IPS-15b (cell line): ENCODE data around the gene FZR1.

Source experiments
- H3K27me3 ChIP-seq: one replicate; pipeline ENCODE4 v1.6.1; 2013; ENCODE audit warnings: low read length; ENCODE audit not compliant: control insufficient read depth, insufficient read depth
- H3K36me3 ChIP-seq: one replicate; pipeline ENCODE4 v1.6.1; 2013; ENCODE audit warnings: low read length; ENCODE audit not compliant: control insufficient read depth, insufficient read depth
- H3K4me1 ChIP-seq: one replicate; pipeline ENCODE4 v1.6.1; 2013; ENCODE audit warnings: mild to moderate bottlenecking, low read length; ENCODE audit not compliant: control insufficient read depth, insufficient read depth
- H3K4me3 ChIP-seq: one replicate; pipeline ENCODE4 v1.5.1; 2013; ENCODE audit warnings: low read depth, low read length
- H3K9ac ChIP-seq: one replicate; pipeline ENCODE4 v1.6.1; 2013; ENCODE audit warnings: low read depth, mild to moderate bottlenecking, low read length
- H3K9me3 ChIP-seq: one replicate; pipeline ENCODE4 v1.6.1; 2013; ENCODE audit warnings: mild to moderate bottlenecking, low read length; ENCODE audit not compliant: control insufficient read depth, insufficient read depth

The FZR1 gene

GRCh38 chr19:3531716-3532115 lies 25.6 kb downstream of the FZR1 start:
- H3K9me3 ChIP-seq = no peaks in the 10 kb centered on the region
- H3K27me3 ChIP-seq = no peaks in the 10 kb centered on the region
- H3K36me3 ChIP-seq = peaks cover 56% of the 10 kb centered on the region
- H3K4me1 ChIP-seq = no peaks in the 10 kb centered on the region
- H3K4me3 ChIP-seq = no peak overlapping the region
- H3K9ac ChIP-seq = no peak overlapping the region

GRCh38 chr19:3532154-3532786 lies 26.2 kb downstream of the FZR1 start:
- no peak overlapping the region for H3K4me3 ChIP-seq
- peaks cover 51% of the 10 kb centered on the region for H3K36me3 ChIP-seq
- no peak overlapping the region for H3K9ac ChIP-seq
- H3K4me1 ChIP-seq = no peaks in the 10 kb centered on the region
- no peaks in the 10 kb centered on the region for H3K27me3 ChIP-seq
- no peaks in the 10 kb centered on the region for H3K9me3 ChIP-seq

DNA sequence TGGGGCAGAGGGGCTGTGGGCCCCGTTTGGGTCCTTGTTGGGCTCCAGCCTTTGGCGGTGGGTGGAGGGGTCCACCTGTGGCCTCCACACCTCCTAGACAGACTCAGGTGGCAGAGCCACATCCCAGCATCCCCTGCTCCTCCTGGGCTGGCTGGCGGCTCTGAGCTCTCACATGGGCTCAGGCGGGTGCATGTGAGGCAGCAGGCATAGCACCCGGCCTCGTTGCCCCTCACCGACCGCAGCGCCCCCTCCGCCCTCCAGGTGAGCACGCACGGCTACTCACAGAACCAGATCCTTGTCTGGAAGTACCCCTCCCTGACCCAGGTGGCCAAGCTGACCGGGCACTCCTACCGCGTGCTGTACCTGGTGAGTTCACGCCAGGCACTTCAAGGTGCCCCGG lies 26.9 kb downstream of the FZR1 start:
- Histone ChIP-seq H3K9me3 (no peaks in the 10 kb centered on the region), H3K4me1 (no peaks in the 10 kb centered on the region), H3K4me3 (no peak overlapping the region), H3K9ac (no peak overlapping the region), H3K27me3 (no peaks in the 10 kb centered on the region), H3K36me3 (peaks cover 45% of the 10 kb centered on the region)

DNA sequence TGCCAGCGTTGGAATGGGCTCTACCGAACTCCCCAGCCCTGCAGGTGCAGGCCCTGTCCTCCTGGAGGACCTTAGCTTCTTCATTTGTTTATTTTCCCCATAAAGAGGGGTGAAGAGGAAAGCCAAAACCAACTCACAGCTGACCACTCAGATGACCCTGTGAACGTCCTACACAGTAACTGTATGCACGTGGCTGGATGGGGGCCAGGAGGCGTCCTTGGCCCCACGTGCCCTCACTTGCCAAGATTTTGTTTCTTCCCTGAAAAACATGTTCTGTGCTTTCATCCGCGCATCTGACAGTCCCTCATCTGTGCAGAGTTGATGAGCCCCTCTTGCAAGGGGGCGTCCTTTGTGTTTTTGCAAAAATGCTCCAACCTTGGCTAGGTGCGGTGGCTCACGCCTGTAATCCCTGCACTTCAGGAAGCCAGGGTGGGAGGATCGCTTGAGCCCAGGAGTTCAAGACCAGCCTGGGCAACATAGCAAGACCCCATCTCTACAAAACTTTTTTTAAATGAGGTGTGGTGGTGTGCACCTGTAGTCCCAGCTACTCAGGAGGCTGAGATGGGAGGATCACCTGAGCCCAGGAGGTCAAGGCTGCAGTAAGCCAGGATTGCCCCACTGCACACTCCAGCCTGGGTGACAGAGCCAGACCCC lies 27.6 kb downstream of the FZR1 start:
- no peaks in the 10 kb centered on the region for H3K27me3 ChIP-seq
- no peak overlapping the region for H3K4me3 ChIP-seq
- H3K9me3 ChIP-seq = no peaks in the 10 kb centered on the region
- H3K9ac ChIP-seq = no peak overlapping the region
- peaks cover 2% of the 10 kb centered on the region for H3K4me1 ChIP-seq
- peaks cover 41% of the 10 kb centered on the region for H3K36me3 ChIP-seq

DNA sequence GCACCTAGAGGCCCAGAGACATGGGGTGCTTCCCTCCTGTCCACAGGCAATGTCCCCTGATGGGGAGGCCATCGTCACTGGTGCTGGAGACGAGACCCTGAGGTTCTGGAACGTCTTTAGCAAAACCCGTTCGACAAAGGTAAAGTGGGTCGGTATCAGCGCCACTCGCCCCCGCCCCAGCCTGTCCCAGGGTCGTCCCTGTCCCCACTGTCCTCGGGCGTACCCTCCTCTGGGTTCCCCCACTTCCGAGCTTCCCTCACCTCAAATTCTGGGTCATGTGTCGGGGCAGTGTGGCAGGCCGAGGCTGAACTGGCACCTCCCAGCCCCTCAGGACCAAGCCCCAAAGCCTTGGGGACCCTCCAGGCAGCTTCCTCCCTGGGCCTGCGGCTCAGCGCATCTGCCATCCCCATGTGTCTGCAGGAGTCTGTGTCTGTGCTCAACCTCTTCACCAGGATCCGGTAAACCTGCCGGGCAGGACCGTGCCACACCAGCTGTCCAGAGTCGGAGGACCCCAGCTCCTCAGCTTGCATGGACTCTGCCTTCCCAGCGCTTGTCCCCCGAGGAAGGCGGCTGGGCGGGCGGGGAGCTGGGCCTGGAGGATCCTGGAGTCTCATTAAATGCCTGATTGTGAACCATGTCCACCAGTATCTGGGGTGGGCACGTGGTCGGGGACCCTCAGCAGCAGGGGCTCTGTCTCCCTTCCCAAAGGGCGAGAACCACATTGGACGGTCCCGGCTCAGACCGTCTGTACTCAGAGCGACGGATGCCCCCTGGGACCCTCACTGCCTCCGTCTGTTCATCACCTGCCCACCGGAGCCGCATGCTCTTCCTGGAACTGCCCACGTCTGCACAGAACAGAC lies 28.5 kb downstream of the FZR1 start:
- Histone ChIP-seq H3K4me3 (no peak overlapping the region), H3K36me3 (peaks cover 41% of the 10 kb centered on the region), H3K4me1 (peaks cover 5% of the 10 kb centered on the region), H3K9ac (no peak overlapping the region), H3K9me3 (no peaks in the 10 kb centered on the region), H3K27me3 (no peaks in the 10 kb centered on the region)

GRCh38 chr19:3535235-3535535 lies 29.1 kb downstream of the FZR1 start:
- Histone ChIP-seq H3K9ac (no peak overlapping the region), H3K9me3 (no peaks in the 10 kb centered on the region), H3K4me3 (no peak overlapping the region), H3K27me3 (no peaks in the 10 kb centered on the region), H3K4me1 (peaks cover 5% of the 10 kb centered on the region), H3K36me3 (peaks cover 41% of the 10 kb centered on the region)

DNA sequence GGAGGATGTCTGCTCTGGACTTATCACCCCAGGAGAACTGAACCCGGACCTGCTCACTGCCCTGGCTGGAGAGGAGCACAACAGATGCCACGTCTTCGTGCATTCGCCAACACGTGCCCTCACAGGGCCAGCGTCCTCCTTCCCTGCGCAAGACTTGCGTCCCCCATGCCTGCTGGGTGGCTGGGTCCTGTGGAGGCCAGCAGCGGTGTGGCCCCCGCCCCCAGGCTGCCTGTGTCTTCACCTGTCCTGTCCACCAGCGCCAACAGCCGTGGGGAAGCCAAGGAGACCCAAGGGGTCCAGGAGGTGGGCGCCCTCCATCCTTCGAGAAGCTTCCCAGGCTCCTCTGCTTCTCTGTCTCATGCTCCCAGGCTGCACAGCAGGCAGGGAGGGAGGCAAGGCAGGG lies 29.5 kb downstream of the FZR1 start:
- H3K36me3 ChIP-seq = peaks cover 41% of the 10 kb centered on the region
- H3K4me3 ChIP-seq = no peak overlapping the region
- H3K9me3 ChIP-seq = no peaks in the 10 kb centered on the region
- H3K27me3 ChIP-seq = no peaks in the 10 kb centered on the region
- H3K9ac ChIP-seq = no peak overlapping the region
- peaks cover 5% of the 10 kb centered on the region for H3K4me1 ChIP-seq

DNA sequence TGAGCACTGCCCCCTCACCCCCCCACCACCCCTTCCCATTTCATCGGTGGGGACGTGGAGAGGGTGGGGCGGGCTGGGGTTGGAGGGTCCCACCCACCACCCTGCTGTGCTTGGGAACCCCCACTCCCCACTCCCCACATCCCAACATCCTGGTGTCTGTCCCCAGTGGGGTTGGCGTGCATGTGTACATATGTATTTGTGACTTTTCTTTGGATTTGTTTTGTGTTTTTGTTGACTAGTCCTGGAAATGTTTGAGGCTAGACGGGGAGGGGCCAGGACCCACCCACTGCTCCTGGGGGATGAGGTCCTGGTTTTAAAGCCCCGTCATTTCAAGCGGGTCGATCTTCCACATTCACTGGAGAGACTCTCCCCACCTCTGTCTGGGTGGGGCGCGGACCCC lies 29.9 kb downstream of the FZR1 start:
- H3K9ac ChIP-seq = no peak overlapping the region
- peaks cover 5% of the 10 kb centered on the region for H3K4me1 ChIP-seq
- H3K36me3 ChIP-seq = peaks cover 37% of the 10 kb centered on the region
- H3K9me3 ChIP-seq = no peaks in the 10 kb centered on the region
- H3K27me3 ChIP-seq = no peaks in the 10 kb centered on the region
- no peak overlapping the region for H3K4me3 ChIP-seq

DNA sequence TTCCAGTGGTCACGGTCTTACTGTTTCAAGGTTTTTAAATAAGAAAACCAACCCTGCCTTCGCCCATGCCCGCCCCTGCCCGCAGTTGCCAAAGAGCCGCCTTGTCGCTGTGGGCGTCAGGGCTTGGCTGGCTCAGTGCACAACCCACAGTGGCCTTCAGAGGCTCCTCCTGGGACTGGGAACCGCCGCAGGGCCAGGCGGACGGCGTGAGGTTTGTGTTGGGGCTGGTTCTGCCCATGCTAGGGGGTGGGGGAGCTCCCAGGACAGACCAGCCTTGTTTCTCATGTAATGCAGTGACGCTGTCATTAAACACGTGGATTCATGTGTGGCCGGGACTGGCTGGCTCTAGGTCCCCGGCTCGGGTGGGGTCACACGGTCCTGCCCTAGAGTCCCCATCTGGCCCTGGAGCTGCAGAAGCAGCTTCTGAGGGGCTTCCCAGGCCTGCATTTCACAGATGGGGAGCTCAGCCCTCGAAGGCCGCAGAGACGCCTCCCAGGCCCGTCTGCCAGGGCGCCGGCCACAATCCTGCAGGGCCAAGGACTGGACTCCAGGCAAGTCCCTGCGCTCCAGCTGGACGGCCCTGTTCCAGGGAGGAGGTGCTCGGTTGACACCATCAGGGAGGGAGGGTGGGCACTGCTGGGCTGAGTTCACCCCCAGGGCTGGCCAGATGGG lies 30.5 kb downstream of the FZR1 start:
- no peak overlapping the region for H3K9ac ChIP-seq
- H3K4me1 ChIP-seq = peaks cover 5% of the 10 kb centered on the region
- no peaks in the 10 kb centered on the region for H3K9me3 ChIP-seq
- H3K27me3 ChIP-seq = no peaks in the 10 kb centered on the region
- no peak overlapping the region for H3K4me3 ChIP-seq
- H3K36me3 ChIP-seq = peaks cover 36% of the 10 kb centered on the region

GRCh38 chr19:3537101-3537437 lies 31.0 kb downstream of the FZR1 start:
- H3K4me3 ChIP-seq = no peak overlapping the region
- no peaks in the 10 kb centered on the region for H3K9me3 ChIP-seq
- no peak overlapping the region for H3K9ac ChIP-seq
- peaks cover 5% of the 10 kb centered on the region for H3K4me1 ChIP-seq
- peaks cover 31% of the 10 kb centered on the region for H3K36me3 ChIP-seq
- H3K27me3 ChIP-seq = no peaks in the 10 kb centered on the region

DNA sequence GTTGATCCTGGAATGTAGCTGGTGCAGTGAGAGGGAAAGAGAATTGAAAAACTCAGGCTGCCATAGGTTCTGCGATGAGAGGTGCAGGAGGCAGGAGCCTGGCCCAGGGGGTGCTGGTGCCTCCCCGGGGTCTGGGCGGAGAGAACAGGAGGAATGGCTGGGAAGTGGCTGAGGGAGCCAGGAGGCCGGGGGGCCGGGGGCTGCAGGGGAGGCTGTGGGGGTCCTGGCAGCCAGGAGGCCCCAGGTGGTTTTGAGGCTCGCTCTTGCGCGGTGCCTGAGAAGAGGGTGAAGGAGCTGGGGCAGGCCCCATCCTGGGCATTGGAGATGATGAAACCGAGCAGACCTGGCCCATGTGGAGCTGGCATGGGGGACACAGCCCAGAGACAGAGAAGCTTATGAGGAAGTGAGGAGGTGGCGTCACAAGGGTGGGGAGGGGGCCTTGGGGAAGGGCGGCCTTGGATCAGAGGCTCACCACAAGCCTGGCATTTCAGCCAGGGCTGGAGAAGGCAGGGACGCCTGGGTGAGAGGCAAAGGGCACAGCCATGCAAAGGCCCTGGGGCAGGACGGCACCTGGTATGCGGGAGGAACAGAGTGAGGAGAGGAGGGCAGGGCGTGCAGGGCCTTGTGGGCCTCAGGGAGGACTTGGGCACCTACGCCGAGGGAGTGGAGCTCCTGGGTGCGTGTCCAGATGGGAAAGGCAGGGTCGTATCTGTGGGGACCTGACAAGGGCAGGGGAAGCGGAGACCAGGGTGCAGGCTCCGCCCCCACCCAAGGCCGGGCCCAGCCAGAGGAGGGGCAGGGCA lies 31.5 kb downstream of the FZR1 start:
- no peak overlapping the region for H3K4me3 ChIP-seq
- no peak overlapping the region for H3K9ac ChIP-seq
- H3K27me3 ChIP-seq = no peaks in the 10 kb centered on the region
- H3K9me3 ChIP-seq = no peaks in the 10 kb centered on the region
- H3K4me1 ChIP-seq = peaks cover 5% of the 10 kb centered on the region
- H3K36me3 ChIP-seq = peaks cover 25% of the 10 kb centered on the region
